Activated CD4-positive, alpha-beta T cell treated with anti-CD3 and anti-CD28 coated beads, Interleukin-2, amount 50 U/mL, for 48 hours (primary cell): ENCODE measurements around the gene LRRC57.

Experiments used
- DNase-seq, 2 experiments: peaks; one replicate each; pipeline ENCODE4 v3.0.0-alpha.2; 2020

Gene LRRC57

DNA sequence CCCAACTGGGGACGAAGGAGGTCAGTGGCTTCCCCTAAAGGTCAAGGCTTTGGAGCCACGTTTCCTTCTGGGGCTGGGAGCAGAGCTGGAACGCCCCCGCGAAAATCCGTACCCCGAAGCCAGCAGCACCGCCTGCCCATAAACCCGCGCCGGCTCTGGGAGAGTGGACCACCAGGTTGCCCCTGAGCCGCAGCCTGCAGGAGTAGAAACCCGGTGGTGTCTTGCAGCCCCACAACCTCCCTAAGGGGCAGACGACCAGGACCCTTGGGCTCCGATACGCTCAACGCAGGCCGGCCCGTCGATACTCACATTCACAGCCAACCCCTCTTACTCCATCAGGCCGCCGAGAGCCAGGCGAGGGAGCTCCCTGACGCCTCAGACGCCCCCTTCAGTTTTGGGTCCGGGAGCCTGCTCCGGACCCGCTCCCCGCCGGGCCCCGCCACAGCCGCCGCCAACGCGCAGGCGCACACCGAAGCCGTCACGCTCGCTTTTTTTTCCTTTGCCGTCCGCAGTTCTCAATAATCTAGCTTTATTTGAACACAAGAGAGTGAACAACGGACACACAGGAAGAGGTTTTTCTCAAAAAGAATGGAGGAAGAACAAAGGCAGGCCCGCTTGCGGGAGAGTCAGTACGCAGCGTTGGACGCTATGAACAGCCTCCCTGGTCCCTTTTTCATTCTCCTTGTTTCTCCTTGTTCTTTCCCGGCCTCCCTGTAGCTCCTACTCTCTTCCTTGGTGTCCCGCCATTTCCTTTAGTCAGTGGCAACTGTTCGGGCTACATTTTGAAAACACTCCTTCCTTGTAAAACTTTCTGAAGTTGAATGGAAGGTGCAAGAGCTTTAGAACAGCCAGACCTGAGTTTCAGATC, 57.7 kb downstream of the LRRC57 start, which contains the start of gene ZNF106:
Gene ZNF106 (minus strand): TSS at position 471 of the 868 bp plus-strand sequence. CDS start 18,852 bp downstream, outside the sequence.
- DNase-seq = peak; percentile 81 to 87

DNA sequence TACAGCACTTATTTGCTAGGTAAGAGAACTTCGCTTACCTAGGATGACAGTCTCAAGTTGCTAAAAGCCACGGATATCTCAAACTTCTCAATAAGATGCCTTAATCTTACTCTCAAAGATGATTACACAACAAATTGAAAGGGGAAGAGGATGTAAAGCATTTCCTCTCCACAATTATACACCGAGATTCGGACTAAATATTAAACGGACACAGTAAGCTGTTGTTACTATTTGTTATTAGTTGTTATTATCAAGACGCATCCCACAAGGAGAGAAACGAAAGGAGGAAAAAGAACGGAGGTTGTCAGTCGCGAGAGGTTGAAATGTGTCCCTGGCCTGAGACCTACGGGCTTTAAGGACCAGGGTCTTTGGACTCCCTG, 58.3 kb downstream of the LRRC57 start:
- no peak for DNase-seq
